ENCODE data around the gene TNIK. TPM values are rescaled to one million over a fixed set of nuclear protein-coding genes. Genes with fewer than 3 reads are reported as not detected.

TNIK gene
- total RNA-seq, 4 donors from 2014 or later, result 32.9 to 41.7 (median 38.0) TPM

DNA sequence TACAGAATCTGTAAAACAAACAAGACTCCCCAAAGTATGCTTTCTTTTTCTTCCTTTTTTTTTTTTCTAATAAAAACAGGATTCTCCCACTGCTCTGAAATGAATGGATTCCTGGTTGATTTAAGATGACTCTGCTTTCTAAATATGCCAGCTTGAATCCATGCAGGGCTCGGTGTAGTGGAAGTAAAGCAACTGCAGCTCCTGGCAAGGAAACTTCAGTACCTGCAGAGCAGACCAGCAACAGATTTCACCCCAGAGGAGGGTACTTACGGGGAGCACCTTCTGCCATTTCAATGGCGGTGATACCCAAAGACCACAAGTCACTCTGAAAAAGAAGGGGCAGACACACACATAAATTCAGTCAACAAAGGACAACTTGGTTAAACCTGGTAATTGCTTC is 283.1 kb downstream of the TNIK start:
- H3K27me3 ChIP-seq, result no peaks in the 10 kb centered on the region
- no peak overlapping the region for H3K4me3 ChIP-seq
- no peaks in the 10 kb centered on the region for H3K9me3 ChIP-seq
- no peaks in the 10 kb centered on the region for H3K36me3 ChIP-seq
- peaks cover 3 to 30% (median 6%) of the 10 kb centered on the region in 3 donors for H3K4me1 ChIP-seq
- TF ChIP-seq POLR2AphosphoS5 (IDR thresholded peaks at IDR 0.05) (no peak), POLR2A (IDR thresholded peaks at IDR 0.05) (no peak), EP300 (IDR thresholded peaks at IDR 0.05) (no peak)
- TF ChIP-seq, protein P1, sequence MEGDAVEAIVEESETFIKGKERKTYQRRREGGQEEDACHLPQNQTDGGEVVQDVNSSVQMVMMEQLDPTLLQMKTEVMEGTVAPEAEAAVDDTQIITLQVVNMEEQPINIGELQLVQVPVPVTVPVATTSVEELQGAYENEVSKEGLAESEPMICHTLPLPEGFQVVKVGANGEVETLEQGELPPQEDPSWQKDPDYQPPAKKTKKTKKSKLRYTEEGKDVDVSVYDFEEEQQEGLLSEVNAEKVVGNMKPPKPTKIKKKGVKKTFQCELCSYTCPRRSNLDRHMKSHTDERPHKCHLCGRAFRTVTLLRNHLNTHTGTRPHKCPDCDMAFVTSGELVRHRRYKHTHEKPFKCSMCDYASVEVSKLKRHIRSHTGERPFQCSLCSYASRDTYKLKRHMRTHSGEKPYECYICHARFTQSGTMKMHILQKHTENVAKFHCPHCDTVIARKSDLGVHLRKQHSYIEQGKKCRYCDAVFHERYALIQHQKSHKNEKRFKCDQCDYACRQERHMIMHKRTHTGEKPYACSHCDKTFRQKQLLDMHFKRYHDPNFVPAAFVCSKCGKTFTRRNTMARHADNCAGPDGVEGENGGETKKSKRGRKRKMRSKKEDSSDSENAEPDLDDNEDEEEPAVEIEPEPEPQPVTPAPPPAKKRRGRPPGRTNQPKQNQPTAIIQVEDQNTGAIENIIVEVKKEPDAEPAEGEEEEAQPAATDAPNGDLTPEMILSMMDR (IDR thresholded peaks at IDR 0.05), result no peak
- H3K27ac ChIP-seq, result peak overlapping the region in 3 of 4 donors; percentile 3 to 75 (median 24)
- ATAC-seq, result no peak
- WGBS, 2 donors (ENCODE audit: low coverage in 1 of 2), result 100% methylated on average over 1 of the region's 3 CpGs; no CpG with 5 or more reads in 1 of the 2 donors

DNA sequence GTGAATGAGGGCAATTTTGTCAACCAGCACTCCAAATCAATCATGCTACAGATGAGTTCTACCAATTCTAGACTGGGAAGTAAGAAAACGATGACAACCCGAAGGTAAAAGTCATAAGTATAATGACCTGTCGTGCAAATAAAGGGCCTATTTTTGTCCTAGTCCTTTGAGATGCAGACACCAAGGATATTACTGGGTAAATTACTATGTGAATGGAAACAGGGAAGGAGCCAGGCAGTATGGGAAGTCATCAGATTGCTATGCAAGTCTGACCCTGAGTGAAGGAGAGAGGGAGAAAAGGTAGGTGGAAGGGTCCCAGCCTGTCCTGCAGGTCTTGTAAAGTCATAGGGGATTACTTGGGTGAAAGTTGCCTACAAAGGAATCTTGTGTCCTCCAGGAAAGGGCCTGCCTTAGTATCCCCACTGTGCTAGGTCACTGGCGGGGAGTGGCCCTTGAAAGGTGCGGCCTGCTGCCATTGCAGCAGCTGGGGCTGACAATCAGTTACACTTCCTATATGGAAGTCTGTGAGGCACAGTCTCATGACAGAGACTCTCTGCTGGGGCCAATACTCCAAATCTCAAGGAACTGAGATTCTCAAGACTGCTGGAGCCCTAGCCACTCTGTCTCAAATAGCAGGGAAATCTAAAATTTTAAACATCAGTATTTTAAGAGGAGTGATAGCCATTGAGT is 283.8 kb downstream of the TNIK start:
- Histone ChIP-seq H3K9me3 (no peaks in the 10 kb centered on the region), H3K27ac (peak overlapping the region; percentile 53 to 82 (median 71)), H3K27me3 (no peaks in the 10 kb centered on the region), H3K4me3 (peak overlapping the region in 1 of 2 donors; percentile 29), H3K4me1 (peaks cover 3 to 27% (median 6%) of the 10 kb centered on the region in 3 donors), H3K36me3 (no peaks in the 10 kb centered on the region)
- no peak for ATAC-seq
- WGBS, 2 donors (ENCODE audit: low coverage in 1 of 2), result 58 to 81% methylated on average over 4 of the region's 5 CpGs
- TF ChIP-seq, protein P1 (IDR thresholded peaks at IDR 0.05), result no peak
- no peak for TF ChIP-seq EP300 (IDR thresholded peaks at IDR 0.05)
- TF ChIP-seq POLR2AphosphoS5 (IDR thresholded peaks at IDR 0.05), result no peak
- TF ChIP-seq POLR2A (IDR thresholded peaks at IDR 0.05), result no peak

DNA sequence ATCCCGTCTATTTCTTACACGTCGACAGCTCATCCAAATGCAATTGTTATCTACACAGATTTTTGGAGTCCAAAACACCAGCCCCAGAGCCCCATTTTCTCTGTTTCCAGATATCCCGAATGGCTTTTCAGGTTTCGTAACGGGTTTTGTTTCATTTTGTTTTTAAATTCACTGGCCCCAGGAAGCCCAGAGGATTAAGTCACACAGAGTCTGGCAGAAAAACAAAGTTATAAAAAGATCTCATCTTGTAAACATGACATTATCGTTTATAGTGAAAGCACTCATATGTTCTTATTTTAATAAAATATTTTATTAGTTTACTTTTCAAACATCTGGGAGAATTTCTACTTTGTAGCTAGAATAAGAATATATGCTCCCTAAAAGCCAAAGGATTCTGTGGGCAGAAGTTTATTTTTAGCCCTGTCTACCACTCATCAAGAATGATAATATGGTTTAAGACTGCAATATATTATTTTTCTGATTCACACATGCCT is 284.4 kb downstream of the TNIK start:
- Histone ChIP-seq H3K4me3 (peak overlapping the region; percentile 27 to 29), H3K36me3 (peaks cover 0 to 2% of the 10 kb centered on the region in 2 donors), H3K27ac (peak overlapping the region; percentile 53 to 82 (median 71)), H3K4me1 (peaks cover 3 to 27% (median 6%) of the 10 kb centered on the region in 3 donors), H3K9me3 (no peaks in the 10 kb centered on the region), H3K27me3 (no peaks in the 10 kb centered on the region)
- 8 to 23% methylated on average over 6 to 7 of the region's 7 CpGs for WGBS, 2 donors (ENCODE audit: low coverage in 1 of 2)
- TF ChIP-seq EP300 (IDR thresholded peaks at IDR 0.05) (no peak), POLR2AphosphoS5 (IDR thresholded peaks at IDR 0.05) (peak; percentile 57), POLR2A (IDR thresholded peaks at IDR 0.05) (no peak)
- no peak for ATAC-seq

DNA sequence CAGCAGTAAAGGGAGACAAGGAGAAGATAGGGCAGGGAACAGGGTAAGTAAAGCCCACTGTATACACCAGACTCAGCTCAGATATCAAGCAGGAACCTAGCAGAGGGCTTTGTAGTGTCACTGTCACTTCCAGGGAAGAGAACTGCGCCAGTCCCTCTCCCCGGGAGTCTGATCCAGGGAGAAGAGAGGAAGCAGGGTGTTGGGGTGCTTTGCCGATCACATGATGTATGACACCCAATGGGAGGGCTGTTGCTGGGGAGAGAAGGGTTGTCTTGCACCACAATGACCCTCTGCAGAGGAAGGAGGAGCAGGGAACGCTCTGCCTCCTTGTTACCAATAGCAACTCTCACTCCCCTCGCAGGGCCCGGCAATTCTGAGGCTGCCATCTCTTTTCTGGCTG is 286.5 kb downstream of the TNIK start:
- WGBS, 2 donors (ENCODE audit: low coverage in 1 of 2), result 88 to 97% methylated on average over 4 to 5 of the region's 6 CpGs
- peaks cover 3 to 27% (median 6%) of the 10 kb centered on the region in 3 donors for H3K4me1 ChIP-seq
- H3K27me3 ChIP-seq, result no peaks in the 10 kb centered on the region
- H3K9me3 ChIP-seq, result no peaks in the 10 kb centered on the region
- peak overlapping the region in 1 of 4 donors; percentile 21 for H3K27ac ChIP-seq
- TF ChIP-seq POLR2A (IDR thresholded peaks at IDR 0.05) (no peak), POLR2AphosphoS5 (IDR thresholded peaks at IDR 0.05) (no peak), EP300 (IDR thresholded peaks at IDR 0.05) (no peak)
- TF ChIP-seq, protein P1 (IDR thresholded peaks at IDR 0.05), result no peak
- no peak overlapping the region for H3K4me3 ChIP-seq
- ATAC-seq, result peak; percentile 63
- H3K36me3 ChIP-seq, result peaks cover 0 to 5% of the 10 kb centered on the region in 2 donors

DNA sequence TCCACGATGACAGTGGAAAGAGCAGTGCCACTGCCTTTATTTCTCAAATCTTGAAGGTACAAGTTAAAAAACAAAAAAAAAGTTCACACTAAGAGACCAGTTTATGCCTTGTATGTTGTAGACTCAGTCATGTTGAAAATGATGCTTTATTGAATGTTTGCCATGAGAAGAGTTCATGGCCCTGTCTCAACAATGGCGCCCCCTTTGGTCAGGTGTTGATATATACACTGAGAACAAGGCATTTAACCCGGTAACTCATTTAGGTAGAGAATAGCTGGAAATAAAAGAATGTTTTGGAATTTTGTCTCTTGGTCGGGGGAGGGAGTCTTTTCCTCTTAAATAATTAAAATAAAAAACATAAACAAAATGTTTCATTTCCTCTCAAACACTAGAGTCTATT is 288.1 kb downstream of the TNIK start:
- Histone ChIP-seq H3K36me3 (peaks cover 0 to 19% of the 10 kb centered on the region in 2 donors), H3K4me3 (no peak overlapping the region), H3K27me3 (no peaks in the 10 kb centered on the region), H3K27ac (no peak overlapping the region), H3K9me3 (no peaks in the 10 kb centered on the region), H3K4me1 (peaks cover 1 to 23% (median 6%) of the 10 kb centered on the region in 3 donors)
- ATAC-seq, result no peak
- TF ChIP-seq, protein P1 (IDR thresholded peaks at IDR 0.05), result no peak
- TF ChIP-seq EP300 (IDR thresholded peaks at IDR 0.05) (no peak), POLR2AphosphoS5 (IDR thresholded peaks at IDR 0.05) (no peak), POLR2A (IDR thresholded peaks at IDR 0.05) (no peak)
- 74 to 80% methylated on average over 4 of the region's 4 CpGs for WGBS, 2 donors (ENCODE audit: low coverage in 1 of 2)

Measured in gastroesophageal sphincter (tissue), 4 donors.